ENCODE data around the gene TMEM258.

GRCh38 chr11:61744609-61745156 lies 47.7 kb downstream of the TMEM258 start:
- TF ChIP-seq EZH2 (IDR thresholded peaks at IDR 0.05) (no peak), POLR2AphosphoS5 (IDR thresholded peaks at IDR 0.05; ENCODE audit: borderline replicate concordance, low read depth, low read length) (no peak), FOXP2 (optimal IDR thresholded peaks at IDR 0.05; ENCODE audit: control extremely low read depth, extremely low read length, insufficient read depth) (no peak)

Measured in SK-N-MC (cell line).